ENCODE data around the gene C2CD3. TPM values are rescaled to one million over a fixed set of nuclear protein-coding genes. Genes with fewer than 3 reads are reported as not detected.

C2CD3 gene
- total and polyA plus RNA-seq, 3 experiments from 2014 or later, result 9.1 to 41.7 (median 35.6) TPM

DNA sequence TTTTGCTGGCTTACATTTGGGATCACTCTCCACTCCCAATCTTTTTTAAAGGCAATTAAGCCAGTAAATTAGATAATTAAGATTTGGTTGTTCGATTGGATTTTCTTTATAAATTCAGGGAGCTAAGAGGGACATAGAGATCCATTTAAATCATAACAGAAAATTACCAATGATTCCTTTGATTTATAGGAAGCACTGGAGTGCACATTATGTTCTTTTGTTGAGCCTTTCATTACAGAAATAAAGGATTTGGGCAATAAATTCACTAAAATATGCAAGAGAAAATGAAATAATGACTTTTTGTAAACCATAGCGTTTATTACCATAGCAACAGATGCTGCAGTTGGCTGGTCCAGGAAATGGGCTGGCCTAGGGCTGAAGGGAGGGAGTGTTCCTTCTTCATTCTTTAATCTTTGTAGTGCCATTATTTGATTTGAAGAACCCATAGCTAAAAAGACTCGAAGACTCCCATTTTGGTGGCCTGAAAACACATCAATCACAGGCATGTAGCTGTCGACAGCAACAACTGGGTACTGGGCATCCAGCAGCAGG lies 73.0 kb downstream of the C2CD3 start:
- H3K27me3 ChIP-seq (ENCODE audit: insufficient read depth, low read length, poor library complexity, severe bottlenecking), result no peaks in the 10 kb centered on the region
- peaks cover 13 to 88% (median 37%) of the 10 kb centered on the region in 3 donors for H3K36me3 Mint-ChIP-seq
- H3K27me3 Mint-ChIP-seq, result no peaks in the 10 kb centered on the region
- H3K27ac ChIP-seq (ENCODE audit: low read depth, low read length), result no peak overlapping the region
- H3K36me3 ChIP-seq (ENCODE audit: insufficient read depth, low read length), result peaks cover 27% of the 10 kb centered on the region
- H3K4me1 ChIP-seq (ENCODE audit: insufficient read depth, low read length), result no peaks in the 10 kb centered on the region
- peaks cover 0 to 9% (median 7%) of the 10 kb centered on the region in 3 donors for H3K4me1 Mint-ChIP-seq
- no peak overlapping the region for H3K4me3 ChIP-seq (ENCODE audit: low read length)
- no peak for DNase-seq
- H3K9me3 Mint-ChIP-seq, result no peaks in the 10 kb centered on the region
- ChIA-PET POLR2A (no interaction called here), CTCF (no interaction called here)
- H3K9me3 ChIP-seq (ENCODE audit: low read length), result no peaks in the 10 kb centered on the region
- no peak overlapping the region for H3K4me3 Mint-ChIP-seq
- H3K27ac Mint-ChIP-seq, result no peak overlapping the region

DNA sequence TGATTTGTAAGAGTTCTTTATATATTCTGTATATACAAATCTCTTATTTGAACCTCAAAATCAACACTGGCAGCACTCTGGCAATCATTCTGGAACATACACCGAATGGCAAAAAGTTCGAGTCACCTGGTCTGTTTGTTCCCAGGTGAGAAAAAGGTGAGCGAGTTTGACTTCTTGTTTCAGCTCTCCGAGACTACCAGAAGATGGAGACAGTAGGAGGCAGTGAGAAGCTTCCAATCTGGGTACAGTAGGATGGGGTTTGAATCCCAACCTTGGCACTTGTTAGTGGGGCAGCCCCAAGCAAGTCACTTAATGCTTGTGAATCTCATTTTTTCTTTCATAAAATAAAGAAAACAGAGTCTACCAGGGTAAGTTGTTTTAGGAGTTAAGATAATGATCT lies 76.4 kb downstream of the C2CD3 start:
- ChIA-PET CTCF (no interaction called here), POLR2A (no interaction called here)
- Mint-ChIP-seq H3K4me3 (no peak overlapping the region), H3K27me3 (no peaks in the 10 kb centered on the region), H3K9me3 (no peaks in the 10 kb centered on the region), H3K27ac (no peak overlapping the region), H3K4me1 (peaks cover 0 to 9% (median 7%) of the 10 kb centered on the region in 3 donors), H3K36me3 (peaks cover 3 to 64% (median 30%) of the 10 kb centered on the region in 3 donors)
- Histone ChIP-seq H3K36me3 (ENCODE audit: insufficient read depth, low read length) (peaks cover 34% of the 10 kb centered on the region), H3K9me3 (ENCODE audit: low read length) (no peaks in the 10 kb centered on the region), H3K4me1 (ENCODE audit: insufficient read depth, low read length) (no peaks in the 10 kb centered on the region), H3K4me3 (ENCODE audit: low read length) (no peak overlapping the region), H3K27ac (ENCODE audit: low read depth, low read length) (no peak overlapping the region), H3K27me3 (ENCODE audit: insufficient read depth, low read length, poor library complexity, severe bottlenecking) (no peaks in the 10 kb centered on the region)
- DNase-seq, result no peak

DNA sequence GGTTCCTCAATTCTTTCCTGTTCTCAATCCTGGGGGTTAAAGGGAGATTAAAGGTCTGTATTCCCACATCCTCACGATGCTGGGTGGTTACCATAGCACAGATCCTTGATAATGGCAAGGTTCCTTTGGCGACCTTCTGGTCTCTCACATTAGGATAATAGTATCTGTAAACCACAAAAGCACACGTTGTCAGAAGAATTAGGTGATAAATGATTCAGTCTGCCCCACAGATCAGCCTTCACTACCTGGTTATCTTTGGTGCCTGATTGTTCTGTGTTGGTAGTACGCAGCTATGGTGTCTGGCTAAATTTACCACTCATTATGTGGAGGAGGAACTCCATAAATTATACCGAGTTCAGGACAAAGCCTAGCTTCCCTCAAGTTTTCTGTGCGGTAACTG lies 78.4 kb downstream of the C2CD3 start:
- H3K4me1 Mint-ChIP-seq, result no peaks in the 10 kb centered on the region
- ChIA-PET POLR2A (no interaction called here), CTCF (no interaction called here)
- H3K9me3 ChIP-seq (ENCODE audit: low read length), result no peaks in the 10 kb centered on the region
- H3K36me3 Mint-ChIP-seq, result peaks cover 3 to 57% (median 21%) of the 10 kb centered on the region in 3 donors
- H3K36me3 ChIP-seq (ENCODE audit: insufficient read depth, low read length), result peaks cover 34% of the 10 kb centered on the region
- H3K4me1 ChIP-seq (ENCODE audit: insufficient read depth, low read length), result no peaks in the 10 kb centered on the region
- H3K27ac Mint-ChIP-seq, result no peak overlapping the region
- no peak overlapping the region for H3K4me3 ChIP-seq (ENCODE audit: low read length)
- H3K27me3 Mint-ChIP-seq, result no peaks in the 10 kb centered on the region
- H3K4me3 Mint-ChIP-seq, result no peak overlapping the region
- DNase-seq, result no peak
- H3K27me3 ChIP-seq (ENCODE audit: insufficient read depth, low read length, poor library complexity, severe bottlenecking), result no peaks in the 10 kb centered on the region
- H3K27ac ChIP-seq (ENCODE audit: low read depth, low read length), result no peak overlapping the region
- H3K9me3 Mint-ChIP-seq, result no peaks in the 10 kb centered on the region

DNA sequence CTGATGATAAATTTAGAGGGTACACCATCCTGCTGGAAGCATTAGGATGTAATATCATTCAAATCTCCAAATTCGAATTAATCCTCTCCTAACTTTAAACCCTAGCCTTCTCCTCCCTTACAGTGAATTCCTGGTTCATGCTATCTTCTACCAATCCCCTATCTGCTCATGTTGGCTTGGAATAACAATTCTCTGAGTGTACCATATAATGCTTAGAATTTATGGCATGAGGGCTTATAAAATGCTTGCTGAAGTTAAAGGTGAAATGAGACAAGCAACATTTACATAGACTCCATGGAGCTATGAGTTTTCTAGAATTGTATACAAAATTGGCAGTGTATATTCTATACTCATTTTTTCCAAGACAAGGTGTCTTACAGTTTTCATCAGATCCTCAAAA lies 79.3 kb downstream of the C2CD3 start:
- Mint-ChIP-seq H3K36me3 (peaks cover 3 to 53% (median 16%) of the 10 kb centered on the region in 3 donors), H3K4me3 (no peak overlapping the region), H3K27ac (peak overlapping the region in 1 of 8 donors; percentile 59), H3K27me3 (no peaks in the 10 kb centered on the region), H3K4me1 (no peaks in the 10 kb centered on the region), H3K9me3 (no peaks in the 10 kb centered on the region)
- ChIA-PET CTCF (interaction anchor here (1.0 kb wide), 1 partner anchor 127 kb away, joined by 4 read pairs; no protein-coding TSS in a partner anchor), POLR2A (no interaction called here)
- no peaks in the 10 kb centered on the region for H3K27me3 ChIP-seq (ENCODE audit: insufficient read depth, low read length, poor library complexity, severe bottlenecking)
- DNase-seq, result no peak
- H3K36me3 ChIP-seq (ENCODE audit: insufficient read depth, low read length), result peaks cover 34% of the 10 kb centered on the region
- no peak overlapping the region for H3K4me3 ChIP-seq (ENCODE audit: low read length)
- H3K4me1 ChIP-seq (ENCODE audit: insufficient read depth, low read length), result no peaks in the 10 kb centered on the region
- H3K27ac ChIP-seq (ENCODE audit: low read depth, low read length), result no peak overlapping the region
- H3K9me3 ChIP-seq (ENCODE audit: low read length), result no peaks in the 10 kb centered on the region

DNA sequence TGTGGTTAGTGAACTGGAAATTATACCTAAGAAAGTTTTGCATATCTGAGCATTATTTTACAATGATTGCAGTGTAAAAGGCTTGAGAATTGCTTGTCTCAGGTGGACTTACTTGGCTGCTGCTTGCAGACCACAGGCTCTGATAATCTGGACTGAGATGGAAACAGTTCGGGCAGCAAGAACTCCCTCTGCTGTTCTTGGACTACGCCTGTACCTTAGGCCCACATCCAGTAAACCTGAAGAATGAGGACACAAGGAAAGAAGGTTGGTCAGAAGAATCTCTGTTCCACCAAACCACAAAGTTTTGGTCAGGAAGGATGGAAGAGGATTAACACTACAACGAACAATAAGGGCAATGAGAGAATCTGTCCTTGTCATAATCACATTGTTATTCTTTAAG lies 80.1 kb downstream of the C2CD3 start:
- Mint-ChIP-seq H3K4me3 (no peak overlapping the region), H3K27me3 (no peaks in the 10 kb centered on the region), H3K4me1 (no peaks in the 10 kb centered on the region), H3K9me3 (no peaks in the 10 kb centered on the region), H3K27ac (no peak overlapping the region), H3K36me3 (peaks cover 3 to 53% (median 12%) of the 10 kb centered on the region in 3 donors)
- Histone ChIP-seq H3K4me3 (ENCODE audit: low read length) (no peak overlapping the region), H3K27me3 (ENCODE audit: insufficient read depth, low read length, poor library complexity, severe bottlenecking) (no peaks in the 10 kb centered on the region), H3K27ac (ENCODE audit: low read depth, low read length) (no peak overlapping the region), H3K4me1 (ENCODE audit: insufficient read depth, low read length) (no peaks in the 10 kb centered on the region), H3K9me3 (ENCODE audit: low read length) (no peaks in the 10 kb centered on the region), H3K36me3 (ENCODE audit: insufficient read depth, low read length) (peaks cover 38% of the 10 kb centered on the region)
- POLR2A ChIA-PET, result no interaction called here
- DNase-seq, result no peak
- CTCF ChIA-PET, result no interaction called here

DNA sequence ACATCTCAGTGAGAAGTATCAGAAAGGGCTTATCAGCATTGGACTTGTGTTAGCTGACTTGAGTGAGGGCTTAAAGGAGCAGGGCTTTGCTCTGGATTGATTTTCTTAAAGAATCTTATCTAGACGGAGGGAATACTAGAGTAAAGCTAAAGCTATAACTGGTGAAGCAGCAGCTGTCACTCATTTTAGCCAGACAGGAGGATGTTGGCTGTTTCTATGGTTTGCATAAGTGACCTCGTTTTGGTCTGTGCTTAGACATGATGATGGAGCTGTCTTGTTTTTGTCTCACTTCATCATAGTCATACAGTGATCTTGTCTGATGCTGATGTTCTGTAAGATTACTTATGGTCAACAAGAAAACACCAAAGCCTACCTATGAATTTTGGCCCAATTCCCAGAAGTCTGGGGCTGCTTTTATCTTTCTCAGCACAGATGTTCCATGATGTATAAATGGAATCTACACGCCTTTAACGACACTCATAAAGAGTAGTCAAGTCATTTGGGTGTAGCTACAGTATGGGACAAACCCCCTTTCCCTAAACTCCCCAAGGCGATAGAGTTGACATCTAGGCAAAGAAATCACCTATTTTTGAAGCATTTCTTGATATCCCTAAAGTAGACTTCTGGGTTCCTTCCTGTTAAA lies 84.4 kb downstream of the C2CD3 start:
- H3K27ac Mint-ChIP-seq, result peak overlapping the region in 1 of 8 donors; percentile 17
- peak overlapping the region; percentile 38 for H3K27ac ChIP-seq (ENCODE audit: low read depth, low read length)
- CTCF ChIA-PET, result interaction anchor here (1.0 kb wide), 1 partner anchor 122 kb away, joined by 3 read pairs; no protein-coding TSS in a partner anchor
- H3K27me3 ChIP-seq (ENCODE audit: insufficient read depth, low read length, poor library complexity, severe bottlenecking), result no peaks in the 10 kb centered on the region
- POLR2A ChIA-PET, result interaction anchor here (0.6 kb wide), 1 partner anchor 9 kb away, joined by 3 read pairs; no protein-coding TSS in a partner anchor
- no peak for DNase-seq
- no peaks in the 10 kb centered on the region for H3K9me3 Mint-ChIP-seq
- H3K4me1 ChIP-seq (ENCODE audit: insufficient read depth, low read length), result no peaks in the 10 kb centered on the region
- no peak overlapping the region for H3K4me3 ChIP-seq (ENCODE audit: low read length)
- no peak overlapping the region for H3K4me3 Mint-ChIP-seq
- no peaks in the 10 kb centered on the region for H3K4me1 Mint-ChIP-seq
- H3K27me3 Mint-ChIP-seq, result no peaks in the 10 kb centered on the region
- H3K9me3 ChIP-seq (ENCODE audit: low read length), result no peaks in the 10 kb centered on the region
- peaks cover 27 to 65% (median 33%) of the 10 kb centered on the region in 3 donors for H3K36me3 Mint-ChIP-seq
- H3K36me3 ChIP-seq (ENCODE audit: insufficient read depth, low read length), result peaks cover 24% of the 10 kb centered on the region

DNA sequence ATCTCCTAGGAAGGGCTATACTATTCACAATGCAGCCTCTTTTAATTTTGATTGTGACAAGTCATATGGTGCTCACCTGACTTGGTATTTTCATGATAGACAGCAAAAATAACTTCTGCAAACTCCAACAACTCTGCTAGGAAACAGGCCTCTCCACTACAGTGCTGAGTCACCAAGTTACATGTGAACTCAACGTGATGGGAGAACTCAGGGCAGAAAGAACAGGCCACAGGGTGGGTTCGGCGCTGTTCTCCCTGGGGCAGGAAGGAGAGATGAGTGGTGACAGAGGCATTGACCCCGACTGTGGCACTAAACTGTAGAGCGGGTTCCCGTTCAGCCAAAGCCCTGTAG lies 85.3 kb downstream of the C2CD3 start:
- no peaks in the 10 kb centered on the region for H3K9me3 Mint-ChIP-seq
- H3K36me3 ChIP-seq (ENCODE audit: insufficient read depth, low read length), result peaks cover 18% of the 10 kb centered on the region
- no peaks in the 10 kb centered on the region for H3K9me3 ChIP-seq (ENCODE audit: low read length)
- H3K4me3 ChIP-seq (ENCODE audit: low read length), result no peak overlapping the region
- H3K4me1 Mint-ChIP-seq, result no peaks in the 10 kb centered on the region
- H3K4me3 Mint-ChIP-seq, result no peak overlapping the region
- H3K27me3 Mint-ChIP-seq, result no peaks in the 10 kb centered on the region
- no peak for DNase-seq
- CTCF ChIA-PET, result no interaction called here
- POLR2A ChIA-PET, result interaction anchor here (0.6 kb wide), 1 partner anchor 10 kb away, joined by 3 read pairs; no protein-coding TSS in a partner anchor
- peaks cover 28 to 68% (median 35%) of the 10 kb centered on the region in 3 donors for H3K36me3 Mint-ChIP-seq
- H3K27ac Mint-ChIP-seq, result peak overlapping the region in 3 of 8 donors; percentile 20 to 87 (median 45)
- H3K27me3 ChIP-seq (ENCODE audit: insufficient read depth, low read length, poor library complexity, severe bottlenecking), result no peaks in the 10 kb centered on the region
- H3K27ac ChIP-seq (ENCODE audit: low read depth, low read length), result peak overlapping the region; percentile 38
- H3K4me1 ChIP-seq (ENCODE audit: insufficient read depth, low read length), result no peaks in the 10 kb centered on the region

DNA sequence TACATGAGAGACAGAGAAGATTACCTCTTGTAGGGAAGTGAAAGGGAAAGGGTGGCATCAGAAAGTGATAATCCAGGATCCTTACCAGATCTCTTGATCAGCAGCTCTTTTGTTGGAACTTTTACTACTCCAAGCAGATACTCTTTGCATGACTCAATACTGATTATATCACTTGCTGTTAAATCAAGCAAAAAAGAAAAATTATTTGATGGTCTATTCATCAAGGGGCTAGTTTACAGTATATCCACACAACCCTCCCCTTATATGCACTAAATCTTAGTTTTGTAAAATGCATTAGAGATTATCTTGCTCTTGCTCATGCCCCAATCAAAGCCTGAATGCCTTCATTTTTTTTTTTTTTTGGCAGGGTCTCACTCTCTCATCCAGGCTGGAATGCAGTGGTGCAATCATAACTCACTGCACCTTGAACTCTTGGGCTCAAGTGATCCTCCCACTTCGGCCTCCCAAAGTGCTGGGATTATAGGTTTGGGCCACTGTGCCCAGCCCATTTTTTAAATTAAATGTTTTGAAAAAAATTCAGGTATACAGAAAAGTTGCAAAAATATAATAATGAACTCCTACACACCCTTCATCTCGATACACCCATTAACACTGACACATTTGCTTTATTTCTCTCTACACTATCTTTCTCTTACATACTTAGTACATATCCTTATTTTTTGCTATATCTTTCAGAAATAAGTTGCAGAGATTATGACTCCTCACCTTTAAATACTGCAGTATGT lies 85.8 kb downstream of the C2CD3 start:
- Mint-ChIP-seq H3K36me3 (peaks cover 28 to 72% (median 35%) of the 10 kb centered on the region in 3 donors), H3K27ac (no peak overlapping the region), H3K4me1 (no peaks in the 10 kb centered on the region), H3K27me3 (no peaks in the 10 kb centered on the region), H3K4me3 (no peak overlapping the region), H3K9me3 (no peaks in the 10 kb centered on the region)
- Histone ChIP-seq H3K4me3 (ENCODE audit: low read length) (no peak overlapping the region), H3K9me3 (ENCODE audit: low read length) (no peaks in the 10 kb centered on the region), H3K27ac (ENCODE audit: low read depth, low read length) (no peak overlapping the region), H3K27me3 (ENCODE audit: insufficient read depth, low read length, poor library complexity, severe bottlenecking) (no peaks in the 10 kb centered on the region), H3K36me3 (ENCODE audit: insufficient read depth, low read length) (peaks cover 18% of the 10 kb centered on the region), H3K4me1 (ENCODE audit: insufficient read depth, low read length) (no peaks in the 10 kb centered on the region)
- ChIA-PET POLR2A (no interaction called here), CTCF (no interaction called here)
- DNase-seq, result no peak
